NCI-H748 (cell line): Measurements from ENCODE around the gene SMARCA2.

Source experiments
- DNase-seq: peaks from one replicate; lab custom pipeline; 2025; ENCODE audit not compliant: unreplicated experiment; lab: John Stamatoyannopoulos, UW

SMARCA2 gene

DNA sequence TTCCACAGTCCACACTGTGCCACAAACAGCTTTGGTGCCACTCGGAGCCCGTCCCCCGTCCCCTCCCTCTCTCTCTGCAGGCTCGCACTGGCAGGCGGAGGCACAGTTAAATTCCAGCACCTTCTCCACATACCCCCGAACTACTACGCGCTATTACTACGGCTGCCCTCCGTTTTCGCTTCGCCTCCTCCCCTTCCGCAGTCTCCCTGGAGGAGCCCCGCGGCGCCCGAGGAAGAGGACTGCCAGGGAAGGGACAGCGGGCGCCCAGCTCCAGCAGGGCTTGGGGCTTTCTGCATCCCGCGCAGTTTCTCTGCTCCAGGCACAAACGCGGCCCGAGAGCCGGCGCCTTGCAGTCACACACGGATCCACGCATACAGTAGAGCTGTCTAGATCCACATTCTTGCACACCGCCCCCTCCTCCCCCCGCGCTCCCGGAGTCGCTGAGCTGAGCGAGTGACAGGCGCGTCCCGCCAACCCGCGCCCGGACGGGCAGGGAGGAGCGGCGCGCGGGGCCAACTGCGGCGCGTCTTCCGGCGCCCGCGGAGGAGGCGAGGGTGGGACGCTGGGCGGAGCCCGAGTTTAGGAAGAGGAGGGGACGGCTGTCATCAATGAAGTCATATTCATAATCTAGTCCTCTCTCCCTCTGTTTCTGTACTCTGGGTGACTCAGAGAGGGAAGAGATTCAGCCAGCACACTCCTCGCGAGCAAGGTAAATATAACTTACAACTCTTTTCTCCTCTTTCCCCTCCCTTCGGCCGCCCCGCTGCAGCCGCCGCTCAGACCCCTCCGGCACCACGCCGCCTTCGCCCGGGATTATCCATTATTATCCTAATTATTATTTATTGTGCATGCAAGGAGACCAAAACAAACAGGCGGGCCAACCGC, at the start of gene SMARCA2:
Gene SMARCA2, plus strand, starts transcription at position 652 of the 885 bp plus-strand sequence. CDS start 13,676 bp downstream, outside the sequence.
- DNase-seq, result peak; percentile 97

DNA sequence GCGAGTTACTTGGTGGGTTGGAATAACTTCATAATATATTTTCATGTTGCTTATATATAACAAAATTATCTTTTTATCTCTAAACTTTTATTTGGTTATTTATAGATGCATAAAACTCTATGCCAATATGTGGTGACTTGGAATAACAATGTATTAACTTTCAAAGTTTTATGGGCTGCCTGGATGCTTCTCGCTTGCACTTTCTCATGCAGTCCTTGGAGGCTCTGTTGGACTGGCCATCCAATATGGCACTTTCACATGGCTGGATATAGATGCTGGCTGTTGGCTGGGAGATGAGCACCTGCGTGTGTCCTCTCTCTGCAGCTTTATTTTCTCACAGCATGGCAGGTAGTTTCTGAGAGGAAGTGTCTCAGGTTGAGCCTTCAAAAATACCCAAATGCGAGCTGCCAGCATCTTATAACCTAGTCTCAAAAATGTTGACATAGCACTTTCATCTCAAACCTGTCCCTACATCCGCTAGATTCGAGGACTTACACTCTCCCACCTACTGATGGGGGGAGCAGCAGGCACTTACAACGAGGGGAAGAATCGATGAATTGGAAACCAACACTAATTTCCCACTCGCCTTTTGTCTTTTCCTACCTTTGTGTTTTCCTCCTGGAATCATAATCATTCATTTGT, 48.3 kb upstream of the SMARCA2 start:
- DNase-seq, result no peak

GRCh38 chr9:1969160-1969559, 46.0 kb upstream of the SMARCA2 start:
- no peak for DNase-seq

DNA sequence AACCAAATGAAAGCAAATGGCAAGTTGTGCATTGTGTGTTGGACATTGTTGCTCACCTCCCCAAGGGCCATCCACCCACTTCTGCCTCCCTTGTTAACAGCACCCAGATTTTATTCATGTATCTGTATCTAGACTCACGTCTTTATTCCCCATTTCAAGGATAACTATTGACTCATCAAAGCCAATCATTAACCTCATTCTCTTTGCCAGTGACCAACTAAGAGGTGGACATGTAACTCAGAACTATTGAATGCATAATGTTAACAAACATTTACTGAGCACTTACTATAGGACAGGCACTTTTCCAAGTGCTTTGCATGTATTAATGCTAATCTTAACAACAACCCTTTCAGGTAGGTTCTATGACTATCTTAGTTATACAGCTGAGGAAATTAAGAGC, 45.2 kb upstream of the SMARCA2 start:
- no peak for DNase-seq

GRCh38 chr9:1972672-1973071, 42.5 kb upstream of the SMARCA2 start:
- no peak for DNase-seq

DNA sequence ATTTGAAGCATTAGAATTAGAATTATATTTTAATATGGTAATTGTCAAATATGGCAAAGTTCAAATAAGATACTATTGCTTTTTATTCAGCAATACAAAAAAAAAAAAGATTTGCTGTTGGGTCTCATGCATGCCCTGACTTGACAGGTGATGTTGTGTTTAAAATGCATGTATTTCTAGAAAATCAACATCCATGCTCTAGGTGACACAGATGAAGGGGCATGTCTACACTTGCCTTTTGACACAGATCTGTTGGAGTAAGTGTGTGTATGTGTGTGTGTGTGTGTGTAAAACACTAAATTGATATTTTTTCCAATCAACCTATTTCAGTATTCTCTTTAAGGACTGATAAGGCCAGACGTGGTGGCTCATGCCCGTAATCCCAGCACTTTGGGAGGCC, 38.1 kb upstream of the SMARCA2 start:
- no peak for DNase-seq

- DNase-seq, result no peak
Measured at GRCh38 chr9:1978941-1979340, 36.2 kb upstream of the SMARCA2 start.

GRCh38 chr9:1979741-1980367, 35.3 kb upstream of the SMARCA2 start:
- DNase-seq, result no peak

DNA sequence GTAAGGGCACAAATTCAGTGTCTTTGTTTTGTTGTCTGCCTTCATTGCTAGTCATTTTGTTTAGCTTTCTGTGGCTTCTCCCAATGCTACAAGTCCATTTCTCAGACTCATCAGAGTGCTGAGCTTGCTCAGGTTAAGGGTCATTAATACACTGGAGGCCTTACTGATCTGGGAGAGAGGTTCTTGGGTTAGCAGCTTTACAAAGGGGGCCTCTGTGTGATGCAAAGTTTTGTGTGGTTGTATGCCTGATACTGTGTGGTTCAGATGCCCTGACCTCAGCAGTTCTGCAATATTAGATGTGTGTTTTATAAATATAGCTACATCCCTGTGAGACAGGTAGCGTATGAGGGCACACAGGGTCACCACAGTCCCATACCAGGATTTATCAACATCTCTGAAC, 34.8 kb upstream of the SMARCA2 start:
- DNase-seq, result no peak

GRCh38 chr9:1982074-1982473, 33.1 kb upstream of the SMARCA2 start:
- no peak for DNase-seq

DNA sequence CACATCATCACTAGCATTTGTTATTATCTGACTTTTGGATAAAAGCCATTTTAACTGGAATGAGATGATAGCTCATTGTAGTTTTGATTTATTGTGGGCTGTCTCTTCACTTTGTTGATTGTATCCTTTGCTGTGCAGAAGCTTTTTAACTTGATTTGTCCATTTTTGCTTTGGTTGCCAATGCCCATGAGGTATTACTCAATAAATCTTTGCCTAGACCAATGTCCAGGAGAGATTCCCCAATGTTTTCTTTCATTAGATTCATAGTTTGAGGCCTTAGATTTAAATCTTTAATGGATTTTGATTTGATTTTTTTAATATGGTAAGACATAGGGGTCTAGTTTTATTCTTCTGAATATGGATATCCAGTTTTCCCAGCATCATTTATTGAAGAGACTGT, 28.8 kb upstream of the SMARCA2 start:
- no peak for DNase-seq

GRCh38 chr9:1989500-1989899, 25.6 kb upstream of the SMARCA2 start:
- DNase-seq, result no peak

DNA sequence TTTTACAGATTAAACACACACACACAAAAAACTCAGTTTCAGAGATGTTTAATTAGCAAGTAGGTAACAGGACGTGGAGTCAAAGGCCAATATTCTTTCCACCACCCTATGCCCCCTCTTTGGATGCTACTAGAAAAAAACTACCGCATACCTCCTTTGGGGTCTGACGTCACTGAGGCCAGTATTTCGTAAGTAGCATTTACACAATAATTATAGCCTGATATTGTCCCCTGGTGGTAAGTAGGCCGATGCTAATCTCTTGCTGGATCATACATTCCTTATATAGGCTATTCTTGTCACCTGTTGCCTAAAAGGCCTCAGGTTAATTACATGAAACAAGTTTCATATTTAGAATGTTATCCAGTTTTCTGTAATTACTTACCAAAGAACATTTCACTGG, 21.0 kb upstream of the SMARCA2 start:
- DNase-seq, result no peak

GRCh38 chr9:1995084-1995483, 20.1 kb upstream of the SMARCA2 start:
- DNase-seq, result no peak

- no peak for DNase-seq
Measured at GRCh38 chr9:1996156-1996555, 19.0 kb upstream of the SMARCA2 start.

GRCh38 chr9:1997646-1998045, 17.5 kb upstream of the SMARCA2 start:
- DNase-seq, result no peak

DNA sequence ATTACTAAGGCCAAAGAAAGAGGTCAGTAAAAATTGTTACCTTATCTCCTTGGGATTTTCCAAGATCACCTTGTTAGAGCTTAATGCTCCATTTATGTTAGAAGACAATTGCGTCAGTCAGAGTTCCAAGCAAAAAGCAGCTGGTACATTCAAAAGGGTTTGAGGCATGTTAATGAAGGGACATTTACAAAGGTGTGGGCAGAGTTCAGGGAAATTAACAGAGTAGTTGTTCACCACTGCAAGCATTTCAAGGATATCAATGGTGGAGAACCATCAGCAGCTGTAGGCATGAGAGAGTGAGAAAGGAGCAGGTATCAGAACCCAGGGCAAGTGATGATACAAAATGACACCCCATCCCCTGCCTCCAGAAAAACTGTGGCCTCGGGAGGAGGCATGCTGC, 17.0 kb upstream of the SMARCA2 start:
- no peak for DNase-seq

DNA sequence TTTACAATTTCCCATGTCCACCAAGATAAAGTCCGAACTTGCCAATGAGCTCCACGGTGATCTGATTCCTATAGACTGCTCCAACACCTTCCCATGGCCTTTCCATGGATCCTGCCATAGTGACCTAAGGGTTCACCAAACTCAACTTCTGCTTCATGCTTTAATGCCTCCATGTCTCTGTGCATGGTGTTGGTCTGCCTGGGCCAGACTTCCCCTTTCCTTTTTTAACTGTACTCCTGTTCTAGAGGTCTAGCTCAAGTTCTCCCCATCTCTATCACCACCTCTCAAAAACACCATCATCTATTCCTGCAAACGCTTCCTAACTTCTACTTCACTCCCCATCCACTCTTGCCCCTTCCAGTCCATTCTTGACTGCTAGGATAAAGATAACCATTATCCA, 14.8 kb upstream of the SMARCA2 start:
- DNase-seq, result no peak

- no peak for DNase-seq
Measured at GRCh38 chr9:2008372-2008771, 6.8 kb upstream of the SMARCA2 start.

DNA sequence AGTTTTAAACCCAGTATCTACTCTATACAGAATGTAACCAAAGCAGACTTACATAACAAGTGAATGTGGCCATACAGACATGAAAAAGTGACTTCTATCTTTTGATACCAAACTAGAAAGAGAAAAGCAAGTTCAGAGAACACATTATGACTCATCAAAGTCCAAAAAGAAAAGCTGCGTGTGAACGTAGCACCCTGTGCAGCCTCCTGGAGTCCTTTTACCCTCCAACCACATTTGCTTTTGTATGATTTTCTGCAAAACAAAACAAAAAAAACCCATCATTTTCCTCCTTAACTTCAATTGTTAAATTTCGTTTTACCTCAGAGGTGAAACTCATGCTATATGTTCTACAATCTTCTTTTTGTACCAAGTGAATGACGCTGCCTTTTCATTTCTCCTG, 2.8 kb upstream of the SMARCA2 start:
- DNase-seq, result no peak

GRCh38 chr9:2013743-2014475, 1.2 kb upstream of the SMARCA2 start:
- DNase-seq, result no peak
